ENCODE measurements around the gene RUNX2. TPM values are rescaled to one million over a fixed set of nuclear protein-coding genes. Genes with fewer than 3 reads are reported as not detected.

The RUNX2 gene
- total and polyA plus RNA-seq, 9 of the 15 experiments (the other 6 are each of a cell fraction or from before 2014, with no cell fraction given): 0.29 to 1.00 (median 0.43) TPM

DNA sequence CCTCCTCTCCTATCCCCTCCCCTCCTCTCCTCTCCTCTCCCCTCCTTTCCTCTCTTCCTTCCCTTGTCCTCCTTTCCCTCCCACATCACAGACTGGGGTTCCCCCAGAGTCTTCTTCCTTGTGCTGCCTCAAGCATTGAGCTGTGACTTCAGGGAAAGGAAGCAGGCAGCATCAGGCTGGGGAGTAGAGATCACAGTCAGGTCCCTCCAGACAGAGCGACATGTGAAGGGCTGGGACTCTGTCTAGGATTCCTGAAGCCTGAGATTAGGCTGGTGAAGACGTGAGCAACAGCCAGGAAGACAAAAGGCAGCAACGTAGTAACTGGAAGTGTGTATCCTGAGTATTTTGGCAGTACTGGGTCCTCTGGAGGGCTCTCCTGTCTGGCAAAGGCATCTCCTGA lies 315.0 kb downstream of the RUNX2 start:
- intact Hi-C loops (cut with micrococcal nuclease) (loop anchor here (10.0 kb wide), 1 partner anchor 282 kb away; no protein-coding TSS in a partner anchor), in situ Hi-C loops (cut with MboI) (no loop called here)
- no peak for ATAC-seq
- no peak overlapping the region for H3K27ac ChIP-seq (ENCODE audit: extremely low read depth, low read depth, low read length)
- ChIA-PET CTCF (ENCODE audit: low intra/inter-chr PET ratio) (no interaction called here), POLR2A (no interaction called here)
- FAIRE-seq: no peak
- H2AFZ ChIP-seq (ENCODE audit: low read depth, low read length): no peak overlapping the region
- WGBS (ENCODE audit: insufficient coverage, low coverage, missing lambda C conversion rate): 0% methylated on average over 3 of the region's 3 CpGs
- DNase-seq (ENCODE audit: extremely low read depth in 1 of 4, low spot score in 3 of 4): no peak
- no peak overlapping the region for H3K4me3 ChIP-seq
- no peaks in the 10 kb centered on the region for H3K9me1 ChIP-seq (ENCODE audit: control insufficient read depth, insufficient read depth, low read length)
- no peaks in the 10 kb centered on the region for H3K4me1 ChIP-seq (replicated peaks in 1 of 2; ENCODE audit: control insufficient read depth in 2 of 2, insufficient read depth in 2 of 2, low read length in 2 of 2)
- H4K20me1 ChIP-seq (replicated peaks; ENCODE audit: control insufficient read depth, insufficient read depth, low read length): no peaks in the 10 kb centered on the region
- BruUV-seq (replicated peaks): no TSS peak
- TF ChIP-seq HINFP (tag; conservative IDR thresholded peaks at IDR 0.05; ENCODE audit: low read depth): no peak
- TF ChIP-seq USF1 (CRISPR knock-in tag; IDR thresholded peaks at IDR 0.05): no peak
- TF ChIP-seq HCFC1 (IDR thresholded peaks at IDR 0.05; ENCODE audit: low read depth, low read length): no peak
- TF ChIP-seq SMAD4 (CRISPR knock-in tag; conservative IDR thresholded peaks at IDR 0.05): no peak
- TF ChIP-seq WHSC1 (IDR thresholded peaks at IDR 0.05; ENCODE audit: low read length): no peak
- peaks cover 48 to 57% of the 10 kb centered on the region in 2 experiments for H3K27me3 ChIP-seq (ENCODE audit: control insufficient read depth in 2 of 2, insufficient read depth in 2 of 2, low read length in 2 of 2)
- no peak overlapping the region for H3K9ac ChIP-seq (ENCODE audit: insufficient read depth in 1 of 2, low read depth in 2 of 2, low read length in 2 of 2)
- no peaks in the 10 kb centered on the region for H3K36me3 ChIP-seq (ENCODE audit: control insufficient read depth, insufficient read depth, low read length)
- H3K9me3 ChIP-seq (replicated peaks; ENCODE audit: control insufficient read depth, insufficient read depth, low read depth, low read length): no peaks in the 10 kb centered on the region
- no peaks in the 10 kb centered on the region for H3K79me2 ChIP-seq (ENCODE audit: control insufficient read depth, insufficient read depth, low read length)
- H3K4me2 ChIP-seq (ENCODE audit: insufficient read depth, low read length): no peak overlapping the region

Data from K562 (cell line).